GM18507 (cell line): ENCODE measurements around the gene DAGLA.
"Not testable (repeated sequence)": the region's sequence is repeated elsewhere in the genome, so short reads cannot be mapped to it uniquely, and the experiment has no call there.

ENCODE experiments used
- DNase-seq: peaks from one replicate; pipeline ENCODE4 v3.0.0; 2011; ENCODE audit warnings: low read depth; ENCODE audit not compliant: insufficient read length; ENCODE audit errors: extremely low spot score
- FAIRE-seq: peaks from 2 replicates; lab custom pipeline; 2011; peaks lifted over from hg19 to GRCh38; lab: Jason Lieb, UNC

The DAGLA gene

GRCh38 chr11:61679893-61680621 lies at the start of gene DAGLA:
Gene DAGLA, plus strand, starts transcription at chr11:61680391. Its CDS starts 39,765 bp downstream, at chr11:61720156.
- peak; percentile 76 for DNase-seq
- peak; percentile 52 for FAIRE-seq

DNA sequence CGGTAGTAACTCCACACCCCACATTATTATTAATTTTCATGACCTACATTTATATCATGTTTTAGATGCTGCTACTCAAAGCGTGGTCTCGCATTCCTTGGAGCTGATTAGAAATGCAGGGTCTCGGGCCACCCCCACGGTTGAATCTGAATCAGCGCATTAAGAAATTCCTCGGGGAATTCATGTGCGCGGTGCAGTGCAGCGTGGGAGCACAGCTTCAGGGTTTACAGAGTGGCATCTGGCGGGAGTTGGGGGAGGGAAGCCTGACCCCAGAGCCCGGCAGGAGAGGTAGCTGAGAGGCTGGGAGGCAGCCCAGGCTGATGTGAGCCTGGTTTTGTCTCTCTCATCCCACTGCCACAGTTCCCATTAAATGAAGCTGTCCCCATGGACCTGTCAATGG lies 48.1 kb upstream of the DAGLA start:
- no peak for DNase-seq
- FAIRE-seq: no peak

- no peak for DNase-seq
- no peak for FAIRE-seq
Observed at GRCh38 chr11:61635304-61635703, 44.9 kb upstream of the DAGLA start.

- no peak for FAIRE-seq
- no peak for DNase-seq
Observed at GRCh38 chr11:61635787-61636186, 44.4 kb upstream of the DAGLA start.

- FAIRE-seq (no peak), DNase-seq (no peak)
Observed at GRCh38 chr11:61636676-61637075, 43.5 kb upstream of the DAGLA start.

DNA sequence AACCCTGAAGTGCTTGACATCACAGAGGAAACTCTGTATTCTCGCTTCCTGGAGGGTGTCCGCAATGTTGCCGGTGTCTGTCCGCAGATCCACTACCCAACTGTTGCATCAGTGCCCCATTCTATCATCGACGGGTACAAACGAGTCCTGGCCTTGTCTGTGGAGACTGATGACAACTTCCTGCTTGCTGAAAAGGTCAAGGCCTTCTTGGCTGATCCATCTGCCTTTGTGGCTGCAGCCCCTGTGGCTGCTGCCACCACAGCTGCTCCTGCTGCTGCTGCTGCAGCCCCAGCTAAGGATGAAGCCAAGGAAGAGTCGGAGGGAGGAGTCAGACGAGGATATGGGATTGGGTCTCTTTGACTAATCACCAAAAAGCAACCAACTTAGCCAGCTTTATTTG lies 42.9 kb upstream of the DAGLA start:
- FAIRE-seq (no peak), DNase-seq (no peak)

DNA sequence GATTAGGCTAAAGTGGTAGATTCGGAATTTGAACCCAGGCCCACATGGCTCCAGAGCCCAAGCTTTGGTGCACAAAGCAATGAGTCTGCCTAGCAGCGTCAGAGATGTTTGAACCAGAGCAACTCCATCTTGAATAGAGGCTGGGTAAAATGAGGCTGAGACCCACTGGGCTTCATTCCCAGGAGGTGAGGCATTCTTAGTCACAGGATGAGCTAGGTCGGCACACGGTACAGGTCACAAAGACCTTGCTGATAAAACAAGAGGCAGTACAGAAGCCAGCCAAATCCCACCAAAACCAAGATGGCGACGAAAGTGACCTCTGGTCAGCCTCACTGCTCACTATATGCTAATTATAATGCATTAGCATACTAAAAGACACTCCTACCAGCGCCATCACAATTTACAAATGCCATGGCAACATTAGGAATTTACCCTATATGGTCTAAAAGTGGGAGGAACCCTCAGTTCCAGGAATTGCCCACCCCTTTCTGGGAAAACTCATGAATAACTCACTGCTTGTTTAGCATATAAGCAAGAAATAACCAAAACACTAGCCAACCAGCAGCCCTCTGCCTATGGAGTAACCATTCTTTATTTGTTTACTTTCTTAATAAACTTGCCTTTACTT lies 40.3 kb upstream of the DAGLA start:
- FAIRE-seq (no peak), DNase-seq (no peak)

DNA sequence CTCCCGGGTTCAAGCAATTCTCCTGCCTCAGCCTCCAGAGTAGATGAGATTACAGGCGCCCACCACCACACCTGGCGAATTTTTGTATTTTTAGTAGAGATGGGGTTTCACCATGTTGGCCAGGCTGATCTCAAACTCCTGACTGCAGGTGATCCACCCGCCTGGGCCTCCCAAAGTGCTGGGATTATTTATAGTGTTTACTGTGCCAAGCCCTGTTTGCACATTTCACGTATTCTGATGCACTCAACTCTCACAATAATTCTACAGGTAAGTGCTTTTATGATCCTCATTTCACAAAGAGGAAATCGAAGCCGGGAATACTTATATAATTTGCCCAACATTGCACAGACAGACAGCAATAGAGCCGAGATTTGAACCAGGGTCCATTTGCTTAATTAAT lies 38.0 kb upstream of the DAGLA start:
- FAIRE-seq: no peak
- DNase-seq: no peak

DNA sequence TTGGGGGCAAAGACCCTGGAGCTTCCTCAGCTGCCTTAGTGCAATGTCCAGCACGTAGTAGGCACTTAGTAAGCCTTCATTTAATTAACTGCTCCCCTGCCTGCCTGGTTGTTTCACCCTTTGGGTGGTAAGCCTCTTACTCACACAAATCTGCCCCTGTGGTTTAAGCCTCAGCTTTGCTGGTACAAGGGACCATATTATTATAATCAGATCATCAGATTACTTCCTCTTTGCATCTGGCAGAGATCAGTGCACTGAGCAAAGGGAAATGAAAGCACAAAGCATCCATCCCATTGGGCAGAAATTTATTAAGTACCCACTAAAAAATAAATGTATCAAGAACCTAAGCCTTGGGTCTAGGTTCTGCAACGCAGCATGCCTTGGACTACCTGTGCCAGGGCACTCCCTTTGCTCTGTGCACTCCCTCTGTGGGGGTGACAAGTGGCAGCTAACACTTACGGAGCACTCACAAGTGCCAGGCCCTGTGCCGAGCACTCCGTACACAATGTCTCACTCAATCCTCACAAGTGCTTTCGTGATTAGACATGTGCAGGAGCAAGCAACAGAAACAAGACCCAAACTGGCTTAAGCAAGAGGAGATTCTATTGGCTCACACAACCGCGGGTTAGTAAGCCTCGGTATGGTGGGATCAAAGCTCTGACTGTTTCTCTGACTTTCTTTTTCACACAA lies 34.9 kb upstream of the DAGLA start:
- DNase-seq (no peak), FAIRE-seq (no peak)

- FAIRE-seq: no peak
Observed at GRCh38 chr11:61647529-61647928, 32.7 kb upstream of the DAGLA start.

GRCh38 chr11:61650781-61651571 lies 29.2 kb upstream of the DAGLA start:
- DNase-seq (no peak), FAIRE-seq (no peak)

More at GRCh38 chr11:61647529-61647928, 32.7 kb upstream of the DAGLA start:
- DNase-seq: no peak

DNA sequence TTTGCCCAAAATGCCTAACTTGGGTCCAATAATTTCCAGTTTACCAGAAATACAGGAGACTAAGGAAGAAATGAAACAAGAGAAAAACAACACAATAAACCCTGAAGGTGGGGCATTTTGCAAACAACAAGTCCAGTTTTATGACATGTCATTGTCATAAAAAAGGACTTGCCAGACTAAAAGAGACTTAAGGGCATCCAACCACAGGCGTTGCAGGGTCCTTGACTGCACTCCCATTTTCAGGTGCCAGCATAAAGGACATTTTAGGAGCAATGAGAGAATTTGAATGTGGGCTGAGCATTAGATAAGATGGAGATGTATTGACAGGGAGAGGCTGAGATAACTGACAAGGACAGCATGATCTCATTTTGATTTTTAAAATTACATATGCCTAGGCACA lies 28.1 kb upstream of the DAGLA start:
- FAIRE-seq (no peak), DNase-seq (no peak)

DNA sequence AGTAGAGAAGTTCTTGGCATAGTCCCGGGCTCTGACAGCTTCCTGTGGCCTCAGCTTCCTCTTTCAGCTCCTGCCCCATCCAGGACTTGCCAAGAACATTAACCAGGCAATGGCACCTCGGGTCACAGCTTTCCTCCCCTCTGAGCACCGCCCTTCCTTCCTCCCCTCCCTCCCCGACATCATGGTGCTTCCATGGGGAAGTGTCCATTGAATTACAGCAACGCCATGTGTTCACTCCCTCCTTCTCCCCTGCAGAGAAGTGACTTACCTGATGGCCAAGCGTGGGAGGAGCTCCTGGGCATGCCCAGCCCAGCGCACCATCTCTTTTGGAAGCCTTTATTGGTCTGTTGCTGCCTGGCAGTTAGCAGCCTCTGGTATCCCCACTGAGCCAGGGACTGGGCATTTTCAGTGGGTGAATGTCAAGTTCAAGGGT lies 25.8 kb upstream of the DAGLA start:
- DNase-seq (no peak), FAIRE-seq (no peak)

GRCh38 chr11:61655266-61656159 lies 24.7 kb upstream of the DAGLA start:
- not testable (repeated sequence) for FAIRE-seq, DNase-seq

- FAIRE-seq: no peak
- DNase-seq: no peak
Observed at GRCh38 chr11:61656347-61657077, 23.7 kb upstream of the DAGLA start.

DNA sequence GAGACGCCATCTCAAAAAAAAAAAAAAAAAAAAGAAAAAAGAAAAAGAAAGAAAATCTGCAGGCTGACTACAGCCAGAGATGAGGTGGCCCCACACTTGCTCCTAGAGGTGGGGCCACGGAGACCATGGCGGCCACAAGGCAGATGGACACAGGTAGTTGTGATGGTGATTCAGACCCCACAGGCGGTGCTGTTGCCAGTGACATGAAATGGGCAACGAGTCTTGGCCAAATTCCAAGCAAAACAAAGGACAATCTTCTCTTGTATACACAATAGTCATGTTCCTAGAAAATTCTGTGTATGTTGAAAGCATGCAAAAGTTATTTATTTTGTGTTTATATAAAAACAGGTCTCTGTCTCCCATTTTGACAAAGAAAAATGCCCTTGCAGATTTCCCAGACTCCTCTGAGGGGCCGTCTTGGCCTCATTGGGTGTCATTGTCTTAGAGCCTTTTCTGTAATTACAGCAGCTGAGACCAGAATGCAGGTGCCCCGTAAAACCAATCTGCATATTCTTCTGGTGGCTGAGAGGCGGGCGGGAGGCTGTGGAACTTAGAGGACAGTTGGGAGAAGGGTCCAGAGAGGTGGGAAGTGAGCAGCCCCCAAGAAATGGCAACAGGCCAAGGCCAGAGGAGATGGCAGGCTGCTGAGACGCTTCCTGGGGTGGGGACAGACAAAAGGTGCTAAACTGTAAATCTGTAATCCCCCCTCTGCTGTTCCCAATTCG lies 22.5 kb upstream of the DAGLA start:
- DNase-seq: no peak
- no peak for FAIRE-seq

GRCh38 chr11:61659413-61660196 lies 20.6 kb upstream of the DAGLA start:
- DNase-seq (no peak), FAIRE-seq (no peak)
